Stimulated activated naive B cell treated with anti-CD40 and anti-IgM and Interleukin-4, amounts not matched to agents 10 μg/mL and 1 μg/mL and 100 μg/mL, for 72 hours (primary cell): Measurements from ENCODE around the gene RNU5B-1.

Experiments used
- ATAC-seq, 2 donors: fragments of 150-1000 bp; cut with Tn5 transposase; replicated peaks; 2 replicates each; pipeline ENCODE4 v1.10.0; 2021; ENCODE audit warnings: moderate library complexity in 1 of 2
- DNase-seq: peaks from one replicate; pipeline ENCODE4 v3.0.0; 2021
- H3K27ac Mint-ChIP-seq: one replicate; pipeline ENCODE4 v1.8.0; 2022; ENCODE audit warnings: mild to moderate bottlenecking, mixed read lengths
- H3K27me3 Mint-ChIP-seq, 2 donors: one replicate each; pipeline ENCODE4 v1.8.0; 2022; ENCODE audit warnings: mixed read lengths in 2 of 2
- H3K36me3 Mint-ChIP-seq, 2 donors: one replicate each; pipeline ENCODE4 v1.8.0; 2022; ENCODE audit warnings: mixed read lengths in 2 of 2, mild to moderate bottlenecking in 1 of 2
- H3K4me1 Mint-ChIP-seq, 2 donors: one replicate each; pipeline ENCODE4 v1.8.0; 2022; ENCODE audit warnings: mixed read lengths in 2 of 2, mild to moderate bottlenecking in 1 of 2
- H3K4me3 Mint-ChIP-seq, 2 donors: one replicate each; pipeline ENCODE4 v1.8.0; 2022; ENCODE audit warnings: mild to moderate bottlenecking in 2 of 2, mixed read lengths in 2 of 2, moderate library complexity in 1 of 2
- H3K9me3 Mint-ChIP-seq, 2 donors: one replicate each; pipeline ENCODE4 v1.8.0; 2022; ENCODE audit warnings: mixed read lengths in 2 of 2, mild to moderate bottlenecking in 1 of 2

RNU5B-1 gene

GRCh38 chr15:65305150-65305758 lies 777 bp downstream of the RNU5B-1 start:
- H3K9me3 Mint-ChIP-seq = no peaks in the 10 kb centered on the region
- no peaks in the 10 kb centered on the region for H3K27me3 Mint-ChIP-seq
- H3K27ac Mint-ChIP-seq = peak overlapping the region; percentile 100
- peaks cover 0 to 5% of the 10 kb centered on the region in 2 donors for H3K36me3 Mint-ChIP-seq
- peak overlapping the region; percentile 92 to 94 for H3K4me3 Mint-ChIP-seq
- DNase-seq (peak; percentile 65), ATAC-seq (peak; percentile 78 to 83)
- peaks cover 7 to 15% of the 10 kb centered on the region in 2 donors for H3K4me1 Mint-ChIP-seq

- no peak for DNase-seq
- no peak for ATAC-seq
- Mint-ChIP-seq H3K4me3 (no peak overlapping the region), H3K4me1 (peaks cover 7 to 13% of the 10 kb centered on the region in 2 donors), H3K9me3 (no peaks in the 10 kb centered on the region), H3K36me3 (peaks cover 0 to 5% of the 10 kb centered on the region in 2 donors), H3K27ac (peak overlapping the region; percentile 100), H3K27me3 (no peaks in the 10 kb centered on the region)
Observed at GRCh38 chr15:65305776-65306175, 1.3 kb downstream of the RNU5B-1 start.

GRCh38 chr15:65306551-65306950 lies 2.1 kb downstream of the RNU5B-1 start:
- H3K27ac Mint-ChIP-seq = peak overlapping the region; percentile 75
- DNase-seq (no peak), ATAC-seq (no peak)
- no peak overlapping the region for H3K4me3 Mint-ChIP-seq
- H3K4me1 Mint-ChIP-seq = peaks cover 7 to 13% of the 10 kb centered on the region in 2 donors
- peaks cover 0 to 5% of the 10 kb centered on the region in 2 donors for H3K36me3 Mint-ChIP-seq
- H3K27me3 Mint-ChIP-seq = no peaks in the 10 kb centered on the region
- no peaks in the 10 kb centered on the region for H3K9me3 Mint-ChIP-seq

- no peaks in the 10 kb centered on the region for H3K9me3 Mint-ChIP-seq
- no peaks in the 10 kb centered on the region for H3K27me3 Mint-ChIP-seq
- no peak overlapping the region for H3K4me3 Mint-ChIP-seq
- ATAC-seq = no peak
- H3K27ac Mint-ChIP-seq = no peak overlapping the region
- no peak for DNase-seq
- peaks cover 7 to 13% of the 10 kb centered on the region in 2 donors for H3K4me1 Mint-ChIP-seq
- H3K36me3 Mint-ChIP-seq = peaks cover 0 to 5% of the 10 kb centered on the region in 2 donors
Observed at GRCh38 chr15:65307978-65308377, 3.5 kb downstream of the RNU5B-1 start.

GRCh38 chr15:65309882-65310418 lies 5.5 kb downstream of the RNU5B-1 start:
- no peaks in the 10 kb centered on the region for H3K9me3 Mint-ChIP-seq
- H3K4me3 Mint-ChIP-seq = no peak overlapping the region
- ATAC-seq = no peak

GRCh38 chr15:65310431-65311137 lies 6.1 kb downstream of the RNU5B-1 start:
- H3K36me3 Mint-ChIP-seq = no peaks in the 10 kb centered on the region
- peaks cover 0 to 3% of the 10 kb centered on the region in 2 donors for H3K4me1 Mint-ChIP-seq
- DNase-seq = no peak
- no peaks in the 10 kb centered on the region for H3K9me3 Mint-ChIP-seq
- ATAC-seq = no peak
- no peak overlapping the region for H3K27ac Mint-ChIP-seq
- no peak overlapping the region for H3K4me3 Mint-ChIP-seq
- peaks cover 5 to 10% of the 10 kb centered on the region in 2 donors for H3K27me3 Mint-ChIP-seq

More at GRCh38 chr15:65309882-65310418, 5.5 kb downstream of the RNU5B-1 start:
- Mint-ChIP-seq H3K4me1 (peaks cover 3 to 5% of the 10 kb centered on the region in 2 donors), H3K27ac (no peak overlapping the region), H3K27me3 (peaks cover 5 to 10% of the 10 kb centered on the region in 2 donors), H3K36me3 (no peaks in the 10 kb centered on the region)
- DNase-seq = no peak

GRCh38 chr15:65311760-65312159 lies 7.3 kb downstream of the RNU5B-1 start:
- Mint-ChIP-seq H3K4me1 (no peaks in the 10 kb centered on the region), H3K27ac (no peak overlapping the region), H3K27me3 (peaks cover 5 to 10% of the 10 kb centered on the region in 2 donors), H3K36me3 (no peaks in the 10 kb centered on the region), H3K9me3 (no peaks in the 10 kb centered on the region), H3K4me3 (no peak overlapping the region)
- DNase-seq (no peak), ATAC-seq (no peak)

- H3K4me3 Mint-ChIP-seq = no peak overlapping the region
- no peaks in the 10 kb centered on the region for H3K4me1 Mint-ChIP-seq
- H3K36me3 Mint-ChIP-seq = no peaks in the 10 kb centered on the region
- H3K27me3 Mint-ChIP-seq = peaks cover 5 to 10% of the 10 kb centered on the region in 2 donors
- DNase-seq (no peak), ATAC-seq (no peak)
- H3K9me3 Mint-ChIP-seq = no peaks in the 10 kb centered on the region
- H3K27ac Mint-ChIP-seq = no peak overlapping the region
Observed at GRCh38 chr15:65312400-65312916, 8.0 kb downstream of the RNU5B-1 start.

- peak overlapping the region; percentile 42 for H3K27ac Mint-ChIP-seq
- H3K36me3 Mint-ChIP-seq = no peaks in the 10 kb centered on the region
- H3K4me3 Mint-ChIP-seq = no peak overlapping the region
- ATAC-seq (peak; percentile 99), DNase-seq (peak; percentile 68)
- H3K9me3 Mint-ChIP-seq = no peaks in the 10 kb centered on the region
- peaks cover 22 to 32% of the 10 kb centered on the region in 2 donors for H3K27me3 Mint-ChIP-seq
- peaks cover 2 to 6% of the 10 kb centered on the region in 2 donors for H3K4me1 Mint-ChIP-seq
Observed at GRCh38 chr15:65318870-65319356, 14.4 kb downstream of the RNU5B-1 start.

- H3K27me3 Mint-ChIP-seq = peaks cover 28 to 45% of the 10 kb centered on the region in 2 donors
- no peak overlapping the region for H3K4me3 Mint-ChIP-seq
- H3K4me1 Mint-ChIP-seq = peaks cover 6 to 18% of the 10 kb centered on the region in 2 donors
- ATAC-seq (no peak), DNase-seq (no peak)
- no peaks in the 10 kb centered on the region for H3K9me3 Mint-ChIP-seq
- no peak overlapping the region for H3K27ac Mint-ChIP-seq
- H3K36me3 Mint-ChIP-seq = no peaks in the 10 kb centered on the region
Observed at GRCh38 chr15:65323071-65323511, 18.6 kb downstream of the RNU5B-1 start.

- Mint-ChIP-seq H3K27me3 (peaks cover 29 to 47% of the 10 kb centered on the region in 2 donors), H3K4me1 (peaks cover 4 to 15% of the 10 kb centered on the region in 2 donors), H3K27ac (no peak overlapping the region), H3K9me3 (no peaks in the 10 kb centered on the region), H3K36me3 (no peaks in the 10 kb centered on the region), H3K4me3 (no peak overlapping the region)
- no peak for ATAC-seq
- no peak for DNase-seq
Observed at GRCh38 chr15:65326117-65326526, 21.6 kb downstream of the RNU5B-1 start.

- Mint-ChIP-seq H3K9me3 (no peaks in the 10 kb centered on the region), H3K36me3 (no peaks in the 10 kb centered on the region), H3K4me3 (no peak overlapping the region), H3K27ac (no peak overlapping the region), H3K27me3 (peaks cover 25 to 47% of the 10 kb centered on the region in 2 donors), H3K4me1 (peaks cover 4 to 15% of the 10 kb centered on the region in 2 donors)
- DNase-seq (no peak), ATAC-seq (no peak)
Observed at GRCh38 chr15:65326818-65327217, 22.3 kb downstream of the RNU5B-1 start.

GRCh38 chr15:65327651-65328393 lies 23.3 kb downstream of the RNU5B-1 start:
- Mint-ChIP-seq H3K27ac (no peak overlapping the region), H3K36me3 (no peaks in the 10 kb centered on the region), H3K27me3 (peaks cover 18 to 40% of the 10 kb centered on the region in 2 donors), H3K4me3 (no peak overlapping the region), H3K9me3 (no peaks in the 10 kb centered on the region), H3K4me1 (peaks cover 4 to 15% of the 10 kb centered on the region in 2 donors)
- DNase-seq (no peak), ATAC-seq (peak; percentile 55 to 56)
